GM18858 (cell line): ENCODE results near the gene ATAD2B.
A peak's percentile ranks its signal among the peaks of the same experiment; 100 is the strongest.
"Not testable (repeated sequence)": the region's sequence is repeated elsewhere in the genome, so short reads cannot be mapped to it uniquely, and the experiment has no call there.

Experiments used
- ATAC-seq: cut with Tn5 transposase; IDR thresholded peaks from one replicate; pipeline ENCODE4 v1.9.1; 2021; ENCODE audit not compliant: unreplicated experiment

ATAD2B gene

GRCh38 chr2:23926750-23927571, at the start of gene ATAD2B:
TSS of gene ATAD2B (minus strand) at chr2:23927123. CDS start at chr2:23926770, 353 bp downstream.
- peak; percentile 71 for ATAC-seq

DNA sequence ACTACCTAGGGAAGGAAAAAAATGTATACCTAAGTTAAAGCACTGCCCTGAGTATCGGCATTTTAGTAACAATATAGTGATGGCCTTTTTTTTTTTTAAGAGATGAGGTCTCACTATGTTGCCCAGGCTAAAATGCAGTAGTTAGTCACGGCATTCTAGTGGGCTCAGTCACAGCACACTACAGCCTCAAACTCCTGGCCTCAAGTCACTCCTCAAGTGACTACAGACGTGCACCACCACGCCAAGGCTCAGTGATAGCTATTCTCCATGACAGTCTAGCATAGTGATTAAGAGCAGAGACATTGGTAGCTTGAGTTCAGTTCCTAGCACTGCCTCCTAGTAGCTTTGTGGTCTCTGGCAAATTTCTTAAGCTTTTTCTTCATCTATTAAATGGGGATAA, 40.9 kb upstream of the ATAD2B start:
- no peak for ATAC-seq

GRCh38 chr2:23954325-23955014, 27.5 kb upstream of the ATAD2B start:
- no peak for ATAC-seq

GRCh38 chr2:23953625-23954024, 26.7 kb upstream of the ATAD2B start:
- no peak for ATAC-seq

DNA sequence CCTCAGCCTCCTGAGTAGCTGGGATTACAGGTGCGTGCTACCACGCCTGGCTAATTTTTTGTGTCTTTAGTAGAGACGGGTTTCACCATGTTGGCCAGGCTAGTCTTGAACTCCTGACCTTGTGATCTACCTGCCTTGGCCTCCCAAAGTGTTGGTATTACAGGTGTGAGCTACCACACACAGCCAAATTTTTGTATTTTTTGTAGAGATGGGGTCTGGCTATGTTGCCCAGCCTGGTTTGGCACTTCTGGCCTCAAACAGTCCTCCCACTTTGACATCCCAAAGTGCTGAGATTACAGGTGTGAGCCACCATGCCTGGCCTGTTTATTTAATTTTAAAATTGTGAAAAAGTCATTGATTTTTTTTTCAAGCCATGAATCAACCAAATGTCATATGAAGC, 25.6 kb upstream of the ATAD2B start:
- ATAC-seq = not testable (repeated sequence)

- ATAC-seq = no peak
Measured at GRCh38 chr2:23947350-23947749, 20.4 kb upstream of the ATAD2B start.

DNA sequence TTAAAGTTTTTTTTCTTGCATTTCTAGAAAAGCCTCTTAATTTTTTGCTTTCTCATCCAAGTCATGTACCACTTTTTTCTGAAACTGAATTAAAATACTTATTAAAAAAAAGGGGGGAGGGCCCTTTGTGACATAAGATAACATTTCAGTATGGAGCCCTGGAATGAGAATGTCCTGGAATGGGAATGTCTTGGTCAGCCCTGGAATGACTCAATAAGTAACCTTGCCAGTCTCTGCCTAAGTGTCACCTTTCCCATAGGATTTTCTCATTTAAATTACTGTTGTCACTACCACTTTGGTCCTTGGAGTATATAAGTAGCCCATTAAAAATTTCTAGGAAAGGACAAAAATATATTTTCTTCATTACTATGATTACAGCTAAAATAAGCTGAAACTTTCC, 18.1 kb upstream of the ATAD2B start:
- no peak for ATAC-seq

DNA sequence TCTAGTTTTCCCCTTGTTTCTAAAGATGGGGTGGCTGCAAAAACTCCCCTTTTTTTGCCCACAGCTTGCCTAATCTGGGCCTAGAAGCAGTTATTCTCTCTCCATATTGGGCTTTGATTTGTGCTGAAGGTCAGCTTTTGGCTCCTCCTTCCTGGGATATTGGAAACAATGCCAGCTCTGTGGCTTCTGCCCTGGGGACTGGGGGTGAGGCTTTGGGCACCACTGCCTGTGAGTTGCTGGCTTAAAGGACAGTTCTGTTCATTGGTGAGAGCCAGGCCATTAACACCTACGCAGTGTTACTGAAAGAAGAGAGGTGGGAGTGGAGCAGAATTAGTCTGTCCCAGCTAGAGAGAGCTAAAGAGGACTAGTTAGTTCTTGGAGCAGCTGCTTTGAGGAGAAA, 17.6 kb upstream of the ATAD2B start:
- ATAC-seq = no peak

DNA sequence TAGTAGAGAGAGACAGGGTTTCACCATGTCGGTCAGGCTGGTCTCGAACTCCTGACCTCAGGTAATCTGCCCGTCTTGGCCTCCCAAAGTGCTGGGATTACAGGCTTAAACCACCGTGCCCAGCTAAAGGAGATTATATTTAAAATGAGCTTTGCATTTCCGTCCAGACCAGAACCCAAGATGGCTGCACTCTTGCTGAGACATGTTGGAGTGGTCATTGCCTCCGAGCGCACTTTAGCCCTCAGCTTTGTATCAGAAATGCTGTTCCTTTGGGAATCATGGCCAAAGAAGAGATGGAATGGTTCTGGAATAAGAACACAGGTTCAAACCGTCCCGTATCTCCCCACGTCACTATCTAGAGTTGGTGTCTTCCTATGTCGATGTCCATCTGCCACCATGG, 16.7 kb upstream of the ATAD2B start:
- ATAC-seq = no peak

DNA sequence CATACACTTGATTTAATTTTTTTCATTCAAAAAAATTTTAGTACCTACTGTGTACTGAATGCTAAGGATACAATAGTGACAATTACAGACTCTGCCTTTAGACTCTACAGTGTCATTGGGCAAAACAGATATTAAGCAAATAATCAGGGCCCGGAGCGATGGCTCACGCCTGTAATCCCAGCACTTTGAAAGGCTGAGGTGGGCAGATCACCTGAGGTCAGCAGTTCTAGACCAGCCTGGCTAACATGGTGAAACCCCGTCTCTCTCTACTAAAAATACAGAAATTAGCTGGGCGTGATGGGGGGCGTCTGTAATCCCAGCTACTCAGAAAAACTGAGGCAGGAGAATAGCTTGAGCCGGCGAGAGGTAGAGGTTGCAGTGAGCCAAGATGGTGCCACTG, 14.7 kb upstream of the ATAD2B start:
- no peak for ATAC-seq

- ATAC-seq = peak; percentile 51
Measured at GRCh38 chr2:23940718-23941620, 14.0 kb upstream of the ATAD2B start.

- peak; percentile 55 for ATAC-seq
Measured at GRCh38 chr2:23939987-23940717, 13.2 kb upstream of the ATAD2B start, which contains the start of gene UBXN2A. TSS of gene UBXN2A (plus strand) at chr2:23940463. CDS start at chr2:23958315, 17,852 bp downstream.

DNA sequence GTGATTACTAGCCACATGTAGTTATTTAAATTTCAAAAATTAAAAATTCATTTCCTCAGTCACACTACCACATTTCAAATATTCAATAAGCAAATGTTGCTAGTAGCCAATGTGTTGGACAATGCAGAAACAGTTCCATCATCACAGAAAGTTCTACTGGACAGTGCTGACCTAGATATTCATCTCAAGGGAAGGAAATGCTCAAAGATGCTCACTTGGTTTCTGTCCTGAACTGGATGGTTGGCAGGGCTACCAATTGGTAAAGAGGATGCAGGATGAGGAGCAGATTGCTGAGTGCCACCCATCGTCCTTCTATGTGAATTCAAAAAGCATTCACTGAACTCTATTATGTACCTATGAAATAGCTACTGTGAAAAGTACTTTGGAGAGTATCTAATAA, 7.3 kb upstream of the ATAD2B start:
- no peak for ATAC-seq

- ATAC-seq = peak; percentile 5
Measured at GRCh38 chr2:23926290-23926749, 603 bp downstream of the ATAD2B start.

GRCh38 chr2:23925702-23926289, 1.1 kb downstream of the ATAD2B start:
- ATAC-seq = peak; percentile 51

- no peak for ATAC-seq
Measured at GRCh38 chr2:23924589-23925359, 2.1 kb downstream of the ATAD2B start.

DNA sequence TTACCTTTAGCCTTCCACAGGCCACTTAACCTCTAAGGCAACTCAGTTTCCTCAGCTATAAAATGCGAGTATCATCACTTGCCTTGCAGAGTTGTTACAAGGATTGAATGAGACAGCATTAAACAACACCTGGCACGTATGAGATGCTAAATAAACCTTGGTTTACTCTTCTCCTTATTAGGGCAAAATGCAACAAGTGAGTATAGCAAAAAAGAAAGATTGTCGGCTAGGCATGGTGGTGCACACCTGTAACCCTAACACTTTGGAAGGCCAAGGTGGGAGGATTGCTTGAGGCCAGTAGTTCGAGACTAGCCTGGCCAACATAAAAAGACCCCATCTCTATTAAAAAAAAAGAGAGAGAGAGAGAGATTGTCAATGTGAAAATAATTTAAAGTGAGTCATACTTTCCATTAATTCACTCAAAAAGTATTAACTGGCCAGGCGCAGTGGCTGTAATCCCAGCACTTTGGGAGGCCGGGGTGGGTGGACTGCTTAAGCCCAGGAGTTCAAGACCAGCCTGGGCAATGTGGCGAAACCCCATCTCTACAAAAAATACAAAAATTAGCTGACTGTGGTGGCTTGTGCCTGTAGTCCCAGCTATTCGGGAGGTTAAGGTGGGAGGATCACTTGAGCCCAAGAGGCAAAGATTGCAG, 8.0 kb downstream of the ATAD2B start:
- no peak for ATAC-seq

DNA sequence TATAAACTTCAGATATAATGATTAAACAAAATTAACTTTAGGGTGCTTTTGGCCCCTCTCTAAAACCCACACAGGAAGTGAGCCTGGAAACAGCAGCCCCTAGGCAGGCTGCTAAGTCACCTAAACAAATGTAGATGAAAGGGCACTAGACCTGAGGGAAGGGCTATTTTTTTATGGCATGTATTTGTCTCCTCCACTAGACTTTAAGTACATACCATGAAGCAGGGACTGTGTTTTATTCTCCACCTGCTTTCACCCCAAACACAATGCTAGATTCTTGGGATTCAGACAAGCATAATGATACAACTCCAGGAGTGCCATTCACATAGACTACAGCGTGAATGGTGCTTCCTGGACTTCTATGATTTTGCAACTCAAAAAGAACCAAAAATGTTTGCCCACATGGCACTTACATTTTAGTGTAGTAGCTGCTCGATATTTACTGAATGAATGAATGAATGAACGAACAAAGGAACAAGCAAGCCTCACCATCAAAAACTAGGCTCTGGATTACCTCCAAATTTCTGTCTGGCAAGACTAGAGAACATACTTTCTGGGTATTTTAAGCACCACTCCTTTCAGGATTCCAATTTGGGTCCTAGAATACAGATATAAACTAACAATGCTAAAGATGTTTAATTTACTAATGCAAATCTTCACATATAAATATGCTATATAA, 10.1 kb downstream of the ATAD2B start:
- no peak for ATAC-seq
